GM12878 (cell line): ENCODE measurements around the gene SMIM35. TPM values are rescaled to one million over a fixed set of nuclear protein-coding genes. Genes with fewer than 3 reads are reported as not detected.

ENCODE experiments used
- BCL3 ChIP-seq: IDR thresholded peaks from 2 replicates; pipeline ENCODE4 v1.6.1; 2011; ENCODE audit warnings: borderline replicate concordance, low read depth, mild to moderate bottlenecking, moderate library complexity, low read length; ENCODE audit not compliant: insufficient read depth, poor library complexity, severe bottlenecking
- CEBPB ChIP-seq, 2 experiments: fragments of 150-350 bp in 1 of 2; IDR thresholded peaks; 2 replicates each; pipeline ENCODE4 v1.6.1; 2012 to 2014; ENCODE audit warnings: low read depth in 2 of 2, low read length in 2 of 2, borderline replicate concordance in 1 of 2, inconsistent platforms in 1 of 2
- CEBPZ ChIP-seq: fragments of 150-350 bp; IDR thresholded peaks from 2 replicates; pipeline ENCODE4 v1.6.1; 2016; ENCODE audit warnings: low read depth, low read length
- FOXK2 ChIP-seq: fragments of 450-650 bp; IDR thresholded peaks from 2 replicates; pipeline ENCODE4 v1.6.1; 2017; ENCODE audit warnings: mild to moderate bottlenecking, moderate library complexity
- GABPA ChIP-seq: IDR thresholded peaks from 2 replicates; pipeline ENCODE4 v1.6.1; 2014; ENCODE audit warnings: antibody characterized with exemption, low read depth, mild to moderate bottlenecking, inconsistent platforms
- JUNB ChIP-seq: IDR thresholded peaks from 2 replicates; pipeline ENCODE4 v1.6.1; 2016; ENCODE audit warnings: antibody characterized with exemption, mild to moderate bottlenecking
- KLF5 ChIP-seq: fragments of 450-650 bp; IDR thresholded peaks from 2 replicates; pipeline ENCODE4 v1.6.1; 2014; ENCODE audit warnings: mild to moderate bottlenecking; ENCODE audit not compliant: partially characterized antibody
- LARP7 ChIP-seq: fragments of 450-650 bp; IDR thresholded peaks from 2 replicates; pipeline ENCODE4 v1.6.1; 2017; ENCODE audit warnings: mild to moderate bottlenecking
- NBN ChIP-seq: fragments of 450-650 bp; IDR thresholded peaks from 2 replicates; pipeline ENCODE4 v1.6.1; 2016
- PAX5 ChIP-seq: IDR thresholded peaks from 2 replicates; pipeline ENCODE4 v1.6.1; 2011; ENCODE audit warnings: low read depth, low read length, borderline replicate concordance
- PML ChIP-seq: IDR thresholded peaks from 2 replicates; pipeline ENCODE4 v1.6.1; 2012; ENCODE audit warnings: low read length, inconsistent platforms
- RAD21 ChIP-seq: IDR thresholded peaks from 2 replicates; pipeline ENCODE4 v1.6.1; 2011; ENCODE audit warnings: mild to moderate bottlenecking, low read depth, low read length, moderate library complexity; ENCODE audit not compliant: insufficient read depth
- RB1 ChIP-seq: fragments of 450-650 bp; formaldehyde crosslinking; IDR thresholded peaks from 2 replicates; pipeline ENCODE4 v1.6.1; 2017; ENCODE audit warnings: mild to moderate bottlenecking, borderline replicate concordance
- RCOR1 ChIP-seq: conservative IDR thresholded peaks from 2 replicates; pipeline ENCODE4 v1.6.1; 2012; ENCODE audit warnings: low read depth, low read length, improper control_type of control experiment
- RFX5 ChIP-seq: IDR thresholded peaks from 2 replicates; pipeline ENCODE4 v1.6.1; 2011; ENCODE audit warnings: low read depth, low read length, improper control_type of control experiment
- SIN3A ChIP-seq: IDR thresholded peaks from 2 replicates; pipeline ENCODE4 v1.6.1; 2012; ENCODE audit warnings: low read depth, low read length, improper control_type of control experiment
- TCF7 ChIP-seq: IDR thresholded peaks from 2 replicates; pipeline ENCODE4 v1.6.1; 2014; ENCODE audit warnings: antibody characterized with exemption, borderline replicate concordance
- WRNIP1 ChIP-seq: IDR thresholded peaks from 2 replicates; pipeline ENCODE4 v1.6.1; 2011; ENCODE audit warnings: low read depth, low read length, improper control_type of control experiment, borderline replicate concordance
- ZZZ3 ChIP-seq: IDR thresholded peaks from 2 replicates; pipeline ENCODE4 v1.6.1; 2011; ENCODE audit warnings: low read depth; ENCODE audit not compliant: control insufficient read depth, insufficient read length
- polyA plus RNA-seq, 11 experiments: library from polyadenylated mRNA; depleted of rRNA in 4 of 11; unstranded in 6 of 11; stranded (reverse) in 5 of 11; fragments of >200 nt; fragmentation: Nextera tagmentation in 4 of 11; fragmentation: Illumina TruSeq in 1 of 11; extraction: Ambion mirVana in 4 of 11; extraction: Trizol in 1 of 11; gene quantifications; 1 replicate in 1 of 11; 2 replicates in 10 of 11; pipeline versions ENCODE4 v1.2.1 to v1.2.3, GENCODE V29; 2011 to 2016; ENCODE audit warnings: inconsistent platforms in 2 of 11, missing spikeins in 2 of 11, low read depth in 1 of 11
- total RNA-seq, 4 experiments: library from RNA; depleted of rRNA in 3 of 4; stranded (reverse); fragments of >200 nt in 3 of 4; fragmentation: Illumina TruSeq in 1 of 4; extraction: Trizol in 1 of 4; gene quantifications; 2 replicates each; pipeline versions ENCODE4 v1.2.1 to v1.2.3, GENCODE V29; 2013 to 2021
- TF ChIP-seq, protein P1 (sequence below): fragments of 450-650 bp; IDR thresholded peaks from 2 replicates; pipeline ENCODE4 v1.6.1; 2018; ENCODE audit warnings: borderline replicate concordance, mild to moderate bottlenecking; ENCODE audit not compliant: partially characterized antibody
- TF ChIP-seq, protein P2 (sequence below): fragments of 450-650 bp; IDR thresholded peaks from 2 replicates; pipeline ENCODE4 v1.6.1; 2017; ENCODE audit warnings: mild to moderate bottlenecking, low read depth, inconsistent platforms; ENCODE audit not compliant: poor library complexity, severe bottlenecking

Gene SMIM35
- total and polyA plus RNA-seq, 10 of the 15 experiments (the other 5 are each of a cell fraction or from before 2014, with no cell fraction given): 0.02 to 1.1 (median 0.05) TPM; not detected in 5

DNA sequence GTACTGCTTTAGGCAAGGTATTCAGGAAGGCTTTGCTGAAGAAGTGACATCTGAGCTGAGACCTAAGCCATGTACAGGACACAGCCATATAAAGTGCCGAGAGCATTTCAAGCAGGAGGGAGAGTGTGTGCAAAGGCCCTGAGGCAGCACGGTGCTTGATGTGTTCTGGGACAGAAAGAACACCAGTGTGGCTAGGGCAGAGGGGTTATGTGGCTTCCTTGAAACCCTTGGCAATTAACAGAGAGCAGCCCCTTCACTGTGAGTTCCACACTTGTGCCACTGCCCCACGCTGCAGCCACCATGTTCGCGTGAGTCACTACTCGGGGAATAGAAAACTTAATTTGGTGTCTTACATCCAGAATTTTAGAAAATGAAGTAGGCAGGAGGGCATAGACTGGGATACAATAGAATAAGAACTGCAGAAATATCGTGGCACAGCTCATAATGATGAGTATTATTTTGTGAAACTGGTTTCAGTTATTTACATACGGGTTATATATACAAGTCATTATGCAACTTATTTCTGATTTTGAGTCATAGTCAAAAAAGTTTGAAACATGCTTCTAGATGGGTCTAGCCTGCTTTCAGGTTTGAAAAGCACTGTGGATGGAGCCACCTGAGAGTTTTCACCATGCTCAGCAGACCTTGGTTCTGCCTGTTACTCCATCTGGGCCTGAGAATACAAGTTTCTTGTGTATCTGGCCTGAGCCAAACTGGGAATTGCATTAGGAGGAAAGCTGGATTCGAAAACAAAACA lies 88.8 kb downstream of the SMIM35 start (continued):
- TF ChIP-seq BCL3 (no peak), PML (no peak), RFX5 (no peak), KLF5 (peak; percentile 67), TCF7 (no peak), PAX5 (peak; percentile 62; the same call in 1 of the 2 replicates), RB1 (no peak), ZZZ3 (no peak), NBN (0 out of 2 replicates have a peak, but pooled peaks have one; percentile 33), RAD21 (peak; percentile 16; the same call in 1 of the 2 replicates), RCOR1 (no peak), CEBPB (IDR thresholded peaks at IDR 0.05; ENCODE audit: borderline replicate concordance in 1 of 2, low read depth in 2 of 2, low read length in 2 of 2) (peak in 1 of 2 experiments; percentile 78; a peak in 1 of 4 replicates), JUNB (peak; percentile 98), WRNIP1 (no peak), CEBPZ (no peak), SIN3A (no peak), LARP7 (no peak), GABPA (no peak; the same call in 1 of the 2 replicates), FOXK2 (no peak)
- TF ChIP-seq, protein P1, sequence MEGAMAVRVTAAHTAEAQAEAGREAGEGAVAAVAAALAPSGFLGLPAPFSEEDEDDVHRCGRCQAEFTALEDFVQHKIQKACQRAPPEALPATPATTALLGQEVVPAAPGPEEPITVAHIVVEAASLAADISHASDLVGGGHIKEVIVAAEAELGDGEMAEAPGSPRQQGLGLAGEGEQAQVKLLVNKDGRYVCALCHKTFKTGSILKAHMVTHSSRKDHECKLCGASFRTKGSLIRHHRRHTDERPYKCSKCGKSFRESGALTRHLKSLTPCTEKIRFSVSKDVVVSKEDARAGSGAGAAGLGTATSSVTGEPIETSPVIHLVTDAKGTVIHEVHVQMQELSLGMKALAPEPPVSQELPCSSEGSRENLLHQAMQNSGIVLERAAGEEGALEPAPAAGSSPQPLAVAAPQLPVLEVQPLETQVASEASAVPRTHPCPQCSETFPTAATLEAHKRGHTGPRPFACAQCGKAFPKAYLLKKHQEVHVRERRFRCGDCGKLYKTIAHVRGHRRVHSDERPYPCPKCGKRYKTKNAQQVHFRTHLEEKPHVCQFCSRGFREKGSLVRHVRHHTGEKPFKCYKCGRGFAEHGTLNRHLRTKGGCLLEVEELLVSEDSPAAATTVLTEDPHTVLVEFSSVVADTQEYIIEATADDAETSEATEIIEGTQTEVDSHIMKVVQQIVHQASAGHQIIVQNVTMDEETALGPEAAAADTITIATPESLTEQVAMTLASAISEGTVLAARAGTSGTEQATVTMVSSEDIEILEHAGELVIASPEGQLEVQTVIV: no peak
- TF ChIP-seq, protein P2, sequence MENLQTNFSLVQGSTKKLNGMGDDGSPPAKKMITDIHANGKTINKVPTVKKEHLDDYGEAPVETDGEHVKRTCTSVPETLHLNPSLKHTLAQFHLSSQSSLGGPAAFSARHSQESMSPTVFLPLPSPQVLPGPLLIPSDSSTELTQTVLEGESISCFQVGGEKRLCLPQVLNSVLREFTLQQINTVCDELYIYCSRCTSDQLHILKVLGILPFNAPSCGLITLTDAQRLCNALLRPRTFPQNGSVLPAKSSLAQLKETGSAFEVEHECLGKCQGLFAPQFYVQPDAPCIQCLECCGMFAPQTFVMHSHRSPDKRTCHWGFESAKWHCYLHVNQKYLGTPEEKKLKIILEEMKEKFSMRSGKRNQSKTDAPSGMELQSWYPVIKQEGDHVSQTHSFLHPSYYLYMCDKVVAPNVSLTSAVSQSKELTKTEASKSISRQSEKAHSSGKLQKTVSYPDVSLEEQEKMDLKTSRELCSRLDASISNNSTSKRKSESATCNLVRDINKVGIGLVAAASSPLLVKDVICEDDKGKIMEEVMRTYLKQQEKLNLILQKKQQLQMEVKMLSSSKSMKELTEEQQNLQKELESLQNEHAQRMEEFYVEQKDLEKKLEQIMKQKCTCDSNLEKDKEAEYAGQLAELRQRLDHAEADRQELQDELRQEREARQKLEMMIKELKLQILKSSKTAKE: peak; percentile 75
